Measurements from ENCODE around the gene MACROD2.

DNA sequence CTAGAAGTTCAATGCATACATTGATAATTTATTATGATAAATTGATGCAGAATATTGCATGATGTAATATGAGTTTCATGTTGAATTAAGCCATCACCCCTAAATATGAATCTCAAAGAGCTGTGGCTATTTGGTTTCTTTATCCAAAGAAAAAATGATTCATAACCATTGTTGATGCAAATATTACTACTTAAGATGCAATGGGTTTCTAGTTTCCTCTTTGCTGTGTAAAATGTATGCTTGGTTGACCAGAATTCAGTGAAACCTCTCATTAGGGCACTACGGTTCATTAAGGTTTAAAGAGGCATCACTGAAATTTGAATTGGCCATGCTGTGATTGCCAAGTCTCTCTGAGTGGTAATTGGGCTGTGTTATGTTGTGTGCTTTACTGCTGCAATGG is 834.6 kb downstream of the MACROD2 start:
- TF ChIP-seq, protein P1, sequence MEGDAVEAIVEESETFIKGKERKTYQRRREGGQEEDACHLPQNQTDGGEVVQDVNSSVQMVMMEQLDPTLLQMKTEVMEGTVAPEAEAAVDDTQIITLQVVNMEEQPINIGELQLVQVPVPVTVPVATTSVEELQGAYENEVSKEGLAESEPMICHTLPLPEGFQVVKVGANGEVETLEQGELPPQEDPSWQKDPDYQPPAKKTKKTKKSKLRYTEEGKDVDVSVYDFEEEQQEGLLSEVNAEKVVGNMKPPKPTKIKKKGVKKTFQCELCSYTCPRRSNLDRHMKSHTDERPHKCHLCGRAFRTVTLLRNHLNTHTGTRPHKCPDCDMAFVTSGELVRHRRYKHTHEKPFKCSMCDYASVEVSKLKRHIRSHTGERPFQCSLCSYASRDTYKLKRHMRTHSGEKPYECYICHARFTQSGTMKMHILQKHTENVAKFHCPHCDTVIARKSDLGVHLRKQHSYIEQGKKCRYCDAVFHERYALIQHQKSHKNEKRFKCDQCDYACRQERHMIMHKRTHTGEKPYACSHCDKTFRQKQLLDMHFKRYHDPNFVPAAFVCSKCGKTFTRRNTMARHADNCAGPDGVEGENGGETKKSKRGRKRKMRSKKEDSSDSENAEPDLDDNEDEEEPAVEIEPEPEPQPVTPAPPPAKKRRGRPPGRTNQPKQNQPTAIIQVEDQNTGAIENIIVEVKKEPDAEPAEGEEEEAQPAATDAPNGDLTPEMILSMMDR (IDR thresholded peaks at IDR 0.05) = no peak
- no peak for TF ChIP-seq POLR2A (IDR thresholded peaks at IDR 0.05)

All from ovary (tissue), 3 donors.